Measurements from ENCODE around the gene CAPN3.

The CAPN3 gene

DNA sequence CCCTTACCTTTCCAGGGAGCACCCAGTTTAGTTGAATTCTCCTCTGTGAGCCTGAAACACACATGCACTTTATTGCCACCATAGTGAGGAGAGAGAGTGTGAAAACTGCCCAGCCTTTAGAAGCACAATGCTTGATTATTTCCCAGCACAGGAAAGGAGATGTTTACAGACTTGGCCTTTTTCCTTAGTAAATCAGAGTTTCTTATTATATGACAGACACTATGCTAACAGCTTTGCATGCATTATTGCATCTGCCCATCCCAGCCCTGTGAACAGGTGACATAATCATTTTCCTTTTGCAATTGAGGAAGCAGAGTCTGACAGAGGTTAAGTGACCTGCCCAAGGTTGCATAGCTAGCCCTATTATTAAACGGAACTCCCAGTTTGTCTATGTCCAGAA, 36.5 kb downstream of the CAPN3 start:
- Histone ChIP-seq H3K4me1 (ENCODE audit: control insufficient read depth, insufficient read depth, low read length) (no peaks in the 10 kb centered on the region), H3K27me3 (ENCODE audit: control insufficient read depth, insufficient read depth, low read length) (no peaks in the 10 kb centered on the region), H3K9me3 (replicated peaks; ENCODE audit: low read length) (no peaks in the 10 kb centered on the region), H3K9ac (ENCODE audit: low read depth, low read length) (no peak overlapping the region), H3K4me3 (ENCODE audit: low read length) (no peak overlapping the region), H3K36me3 (ENCODE audit: insufficient read depth, low read length) (no peaks in the 10 kb centered on the region), H3K4me2 (ENCODE audit: low read length) (no peak overlapping the region)

DNA sequence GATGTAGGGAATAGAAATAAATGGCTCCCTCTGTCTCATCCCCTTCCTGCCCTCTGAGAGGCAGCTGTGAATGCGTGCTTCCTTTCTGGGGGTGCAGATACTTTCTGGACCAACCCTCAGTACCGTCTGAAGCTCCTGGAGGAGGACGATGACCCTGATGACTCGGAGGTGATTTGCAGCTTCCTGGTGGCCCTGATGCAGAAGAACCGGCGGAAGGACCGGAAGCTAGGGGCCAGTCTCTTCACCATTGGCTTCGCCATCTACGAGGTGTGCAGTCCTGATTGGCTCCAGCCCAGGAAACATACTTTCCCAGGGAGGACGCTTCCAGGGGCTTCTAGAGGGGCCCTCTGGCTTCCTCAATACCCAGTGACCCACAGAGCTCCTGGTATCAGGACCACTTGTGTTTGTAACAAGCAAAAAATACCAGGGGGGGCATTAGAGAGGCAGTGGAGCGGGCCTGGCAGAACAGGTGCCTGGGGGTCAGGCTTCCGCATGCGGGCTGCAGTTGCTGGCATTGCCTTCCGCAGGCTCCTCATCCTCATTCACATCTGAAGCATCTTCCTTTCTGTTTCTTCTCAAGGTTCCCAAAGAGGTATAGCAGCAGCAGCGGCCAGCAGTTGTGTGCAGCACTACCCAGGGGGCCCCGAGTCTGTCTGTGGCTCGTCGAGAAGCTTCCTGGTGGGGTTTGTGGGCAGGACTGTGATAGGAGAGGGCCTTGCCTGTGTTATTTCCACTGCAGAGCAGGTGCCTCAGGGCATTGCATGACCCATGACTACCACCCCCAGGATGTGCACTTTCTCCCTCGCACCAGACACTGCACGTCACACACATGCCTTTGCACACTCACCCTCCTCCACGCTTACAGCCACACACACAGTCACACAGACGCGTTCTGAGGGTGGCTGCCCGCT, 42.5 kb downstream of the CAPN3 start:
- H3K4me1 ChIP-seq (ENCODE audit: control insufficient read depth, insufficient read depth, low read length) = no peaks in the 10 kb centered on the region
- H3K4me2 ChIP-seq (ENCODE audit: low read length) = no peak overlapping the region
- no peak overlapping the region for H3K9ac ChIP-seq (ENCODE audit: low read depth, low read length)
- no peaks in the 10 kb centered on the region for H3K36me3 ChIP-seq (ENCODE audit: insufficient read depth, low read length)
- no peak overlapping the region for H3K4me3 ChIP-seq (ENCODE audit: low read length)
- no peaks in the 10 kb centered on the region for H3K27me3 ChIP-seq (ENCODE audit: control insufficient read depth, insufficient read depth, low read length)
- H3K9me3 ChIP-seq (replicated peaks; ENCODE audit: low read length) = no peaks in the 10 kb centered on the region

DNA sequence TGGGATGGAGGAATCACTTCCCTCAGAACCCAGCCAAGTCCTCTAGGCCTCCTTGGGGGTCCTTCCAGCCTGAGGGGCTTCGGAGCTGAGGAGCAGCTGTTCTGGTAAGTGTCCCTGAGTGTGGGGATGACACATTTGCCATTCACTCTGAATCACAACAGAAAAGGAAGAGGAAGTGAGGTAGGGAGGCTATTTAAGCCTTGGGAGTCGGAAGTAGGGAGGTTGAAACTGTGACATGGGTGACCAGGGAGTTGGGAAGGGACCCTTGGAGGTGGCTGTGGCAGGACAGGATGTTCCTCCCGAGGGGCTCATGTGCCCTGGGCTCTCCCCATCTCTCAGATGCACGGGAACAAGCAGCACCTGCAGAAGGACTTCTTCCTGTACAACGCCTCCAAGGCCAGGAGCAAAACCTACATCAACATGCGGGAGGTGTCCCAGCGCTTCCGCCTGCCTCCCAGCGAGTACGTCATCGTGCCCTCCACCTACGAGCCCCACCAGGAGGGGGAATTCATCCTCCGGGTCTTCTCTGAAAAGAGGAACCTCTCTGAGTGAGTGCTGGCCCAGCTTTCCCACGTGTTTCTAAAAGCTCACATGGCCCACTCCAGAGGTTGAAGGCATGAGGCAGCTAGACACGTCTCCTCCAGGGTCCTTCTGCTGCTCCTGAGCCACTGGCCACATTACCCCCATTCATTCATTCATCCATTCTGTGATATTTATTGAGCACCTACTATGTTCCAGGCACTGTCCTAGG, 43.3 kb downstream of the CAPN3 start:
- H3K9ac ChIP-seq (ENCODE audit: low read depth, low read length) = no peak overlapping the region
- no peaks in the 10 kb centered on the region for H3K4me1 ChIP-seq (ENCODE audit: control insufficient read depth, insufficient read depth, low read length)
- no peaks in the 10 kb centered on the region for H3K9me3 ChIP-seq (replicated peaks; ENCODE audit: low read length)
- H3K4me3 ChIP-seq (ENCODE audit: low read length) = no peak overlapping the region
- H3K4me2 ChIP-seq (ENCODE audit: low read length) = no peak overlapping the region
- no peaks in the 10 kb centered on the region for H3K36me3 ChIP-seq (ENCODE audit: insufficient read depth, low read length)
- no peaks in the 10 kb centered on the region for H3K27me3 ChIP-seq (ENCODE audit: control insufficient read depth, insufficient read depth, low read length)

DNA sequence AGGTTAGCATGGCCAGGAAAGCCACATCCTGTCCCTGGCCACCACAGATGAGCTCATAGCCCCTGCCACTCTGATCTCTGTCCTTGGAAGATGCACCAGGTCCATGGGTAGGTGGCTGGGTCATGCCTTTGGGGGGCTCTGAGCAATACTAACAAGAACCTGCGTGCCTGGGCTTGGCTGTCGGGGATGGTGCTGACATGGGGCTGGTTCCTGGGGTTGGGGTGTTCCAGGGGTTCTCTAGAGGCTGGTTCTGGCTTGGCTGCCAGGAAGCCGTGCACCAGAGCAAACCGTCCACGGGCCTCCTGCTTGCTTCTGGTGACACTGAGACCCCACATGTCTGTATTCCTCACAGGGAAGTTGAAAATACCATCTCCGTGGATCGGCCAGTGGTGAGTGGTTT, 44.1 kb downstream of the CAPN3 start:
- H3K36me3 ChIP-seq (ENCODE audit: insufficient read depth, low read length) = no peaks in the 10 kb centered on the region
- no peak overlapping the region for H3K4me2 ChIP-seq (ENCODE audit: low read length)
- no peak overlapping the region for H3K9ac ChIP-seq (ENCODE audit: low read depth, low read length)
- H3K4me3 ChIP-seq (ENCODE audit: low read length) = no peak overlapping the region
- H3K27me3 ChIP-seq (ENCODE audit: control insufficient read depth, insufficient read depth, low read length) = no peaks in the 10 kb centered on the region
- no peaks in the 10 kb centered on the region for H3K4me1 ChIP-seq (ENCODE audit: control insufficient read depth, insufficient read depth, low read length)
- H3K9me3 ChIP-seq (replicated peaks; ENCODE audit: low read length) = no peaks in the 10 kb centered on the region

DNA sequence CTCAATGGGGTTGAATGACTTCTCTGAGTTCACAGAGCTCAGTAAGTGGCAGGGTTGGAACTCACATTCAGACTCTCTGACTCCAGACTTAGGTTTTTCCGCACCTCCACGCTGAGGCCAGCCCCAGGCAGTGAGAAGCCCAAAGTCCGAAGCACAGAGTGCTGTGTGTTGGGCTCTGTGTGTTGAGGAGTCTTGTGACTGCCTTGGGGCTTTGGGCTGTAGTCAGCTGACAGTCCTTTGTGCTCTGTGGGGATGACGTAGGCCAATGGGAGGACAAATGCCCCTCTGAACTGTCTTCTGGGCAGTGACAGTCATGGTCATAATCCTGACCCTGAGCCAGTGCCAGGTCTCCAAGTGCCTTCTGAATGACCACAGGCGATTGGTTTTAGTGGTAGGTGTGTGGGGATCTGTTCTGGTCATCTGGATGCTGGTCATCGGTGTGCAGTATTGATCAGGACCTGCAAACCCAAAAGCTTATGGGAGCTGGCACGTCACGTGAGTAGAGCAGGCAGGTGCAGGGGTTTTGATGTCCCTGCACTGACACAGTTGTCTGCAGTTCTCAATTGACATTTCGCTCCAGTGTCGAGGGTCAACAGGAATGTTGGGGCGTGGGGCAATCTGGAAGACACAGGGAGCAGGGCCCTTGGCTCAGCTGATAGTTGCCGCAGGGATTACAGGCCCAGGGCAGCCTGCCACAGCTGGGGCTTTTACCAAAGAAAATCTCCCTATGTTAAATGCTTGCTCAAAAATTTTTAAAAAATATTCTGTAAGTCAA, 45.3 kb downstream of the CAPN3 start:
- no peaks in the 10 kb centered on the region for H3K9me3 ChIP-seq (replicated peaks; ENCODE audit: low read length)
- H3K4me3 ChIP-seq (ENCODE audit: low read length) = no peak overlapping the region
- no peak overlapping the region for H3K4me2 ChIP-seq (ENCODE audit: low read length)
- no peaks in the 10 kb centered on the region for H3K36me3 ChIP-seq (ENCODE audit: insufficient read depth, low read length)
- no peaks in the 10 kb centered on the region for H3K4me1 ChIP-seq (ENCODE audit: control insufficient read depth, insufficient read depth, low read length)
- no peaks in the 10 kb centered on the region for H3K27me3 ChIP-seq (ENCODE audit: control insufficient read depth, insufficient read depth, low read length)
- H3K9ac ChIP-seq (ENCODE audit: low read depth, low read length) = no peak overlapping the region

DNA sequence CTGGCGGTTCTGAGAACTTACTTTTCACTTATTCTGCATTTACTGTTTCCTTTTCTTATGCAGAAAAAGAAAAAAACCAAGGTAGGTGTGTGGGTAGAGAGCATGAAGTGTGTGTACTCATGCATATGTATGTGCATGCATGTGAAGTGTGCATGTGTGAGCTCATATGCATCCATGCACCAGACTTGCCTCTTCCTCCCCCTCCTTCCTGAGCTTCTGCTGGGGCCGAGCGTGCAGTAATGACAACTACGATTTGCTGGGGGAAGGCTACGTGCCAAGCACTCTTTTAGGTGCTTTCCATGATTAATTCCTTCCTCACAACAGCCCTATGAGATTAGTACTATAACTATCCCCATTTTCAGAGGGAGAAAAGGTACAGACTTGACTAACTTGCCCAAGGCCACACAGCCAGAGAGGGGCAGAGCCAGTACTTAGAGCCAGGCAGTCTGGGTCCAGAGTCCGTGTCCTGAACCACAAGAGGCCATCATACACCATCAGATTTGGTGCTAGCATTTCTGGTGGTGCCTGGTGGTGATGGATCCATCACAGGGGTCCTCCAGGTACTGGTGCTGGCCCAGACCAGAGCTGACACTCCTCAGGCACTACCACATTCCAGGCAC, 46.7 kb downstream of the CAPN3 start:
- Histone ChIP-seq H3K27me3 (ENCODE audit: control insufficient read depth, insufficient read depth, low read length) (no peaks in the 10 kb centered on the region), H3K36me3 (ENCODE audit: insufficient read depth, low read length) (peaks cover 10% of the 10 kb centered on the region), H3K4me1 (ENCODE audit: control insufficient read depth, insufficient read depth, low read length) (no peaks in the 10 kb centered on the region), H3K4me2 (ENCODE audit: low read length) (no peak overlapping the region), H3K9ac (ENCODE audit: low read depth, low read length) (no peak overlapping the region), H3K4me3 (ENCODE audit: low read length) (no peak overlapping the region), H3K9me3 (replicated peaks; ENCODE audit: low read length) (no peaks in the 10 kb centered on the region)

DNA sequence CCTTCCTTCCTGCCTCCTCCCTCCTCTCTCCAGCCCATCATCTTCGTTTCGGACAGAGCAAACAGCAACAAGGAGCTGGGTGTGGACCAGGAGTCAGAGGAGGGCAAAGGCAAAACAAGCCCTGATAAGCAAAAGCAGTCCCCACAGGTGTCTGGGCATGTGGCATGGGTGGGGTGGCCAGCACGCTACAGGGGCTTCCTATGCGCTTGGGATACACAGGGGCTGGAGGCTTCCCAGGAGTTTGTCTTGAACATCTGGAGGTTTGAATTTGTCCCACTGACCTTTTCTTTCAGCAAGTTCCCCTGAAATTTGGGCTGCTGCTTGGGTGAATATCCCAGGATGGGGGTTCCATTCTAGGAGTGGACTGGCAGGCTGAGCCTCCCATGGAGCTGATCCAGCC, 48.9 kb downstream of the CAPN3 start:
- H3K36me3 ChIP-seq (ENCODE audit: insufficient read depth, low read length) = peaks cover 26% of the 10 kb centered on the region

DNA sequence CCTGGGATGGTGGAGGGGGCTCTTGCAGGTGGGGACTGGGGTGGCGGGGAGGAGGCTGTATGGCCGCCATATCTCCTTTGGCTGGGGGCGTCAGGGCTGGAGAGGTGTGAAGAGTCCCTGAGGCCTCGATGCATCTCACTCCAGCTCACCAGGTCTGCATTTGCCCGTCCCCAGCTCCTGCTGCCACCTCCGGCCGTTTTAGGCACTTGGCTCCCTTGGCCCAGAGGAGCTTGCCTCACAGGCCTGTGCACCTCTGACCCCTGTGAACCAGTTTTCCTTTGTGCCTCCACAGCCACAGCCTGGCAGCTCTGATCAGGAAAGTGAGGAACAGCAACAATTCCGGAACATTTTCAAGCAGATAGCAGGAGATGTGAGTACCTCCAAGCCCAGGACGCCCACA, 49.7 kb downstream of the CAPN3 start:
- Histone ChIP-seq H3K9me3 (replicated peaks; ENCODE audit: low read length) (no peaks in the 10 kb centered on the region), H3K9ac (ENCODE audit: low read depth, low read length) (no peak overlapping the region), H3K4me2 (ENCODE audit: low read length) (no peak overlapping the region), H3K36me3 (ENCODE audit: insufficient read depth, low read length) (peaks cover 33% of the 10 kb centered on the region), H3K4me3 (ENCODE audit: low read length) (no peak overlapping the region), H3K4me1 (ENCODE audit: control insufficient read depth, insufficient read depth, low read length) (peaks cover under 1% of the 10 kb centered on the region), H3K27me3 (ENCODE audit: control insufficient read depth, insufficient read depth, low read length) (no peaks in the 10 kb centered on the region)

More for the DNA sequence above, 48.9 kb downstream of the CAPN3 start:
- no peak overlapping the region for H3K4me2 ChIP-seq (ENCODE audit: low read length)
- H3K4me1 ChIP-seq (ENCODE audit: control insufficient read depth, insufficient read depth, low read length) = no peaks in the 10 kb centered on the region
- H3K4me3 ChIP-seq (ENCODE audit: low read length) = no peak overlapping the region
- no peaks in the 10 kb centered on the region for H3K9me3 ChIP-seq (replicated peaks; ENCODE audit: low read length)
- H3K9ac ChIP-seq (ENCODE audit: low read depth, low read length) = no peak overlapping the region
- H3K27me3 ChIP-seq (ENCODE audit: control insufficient read depth, insufficient read depth, low read length) = no peaks in the 10 kb centered on the region

DNA sequence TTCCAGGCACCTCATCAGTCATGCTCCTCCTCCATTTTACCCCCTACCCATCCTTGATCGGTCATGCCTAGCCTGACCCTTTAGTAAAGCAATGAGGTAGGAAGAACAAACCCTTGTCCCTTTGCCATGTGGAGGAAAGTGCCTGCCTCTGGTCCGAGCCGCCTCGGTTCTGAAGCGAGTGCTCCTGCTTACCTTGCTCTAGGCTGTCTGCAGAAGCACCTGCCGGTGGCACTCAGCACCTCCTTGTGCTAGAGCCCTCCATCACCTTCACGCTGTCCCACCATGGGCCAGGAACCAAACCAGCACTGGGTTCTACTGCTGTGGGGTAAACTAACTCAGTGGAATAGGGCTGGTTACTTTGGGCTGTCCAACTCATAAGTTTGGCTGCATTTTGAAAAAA, 52.6 kb downstream of the CAPN3 start:
- no peaks in the 10 kb centered on the region for H3K9me3 ChIP-seq (replicated peaks; ENCODE audit: low read length)
- H3K4me1 ChIP-seq (ENCODE audit: control insufficient read depth, insufficient read depth, low read length) = peaks cover 6% of the 10 kb centered on the region
- H3K9ac ChIP-seq (ENCODE audit: low read depth, low read length) = no peak overlapping the region
- no peak overlapping the region for H3K4me2 ChIP-seq (ENCODE audit: low read length)
- H3K36me3 ChIP-seq (ENCODE audit: insufficient read depth, low read length) = peaks cover 57% of the 10 kb centered on the region
- no peaks in the 10 kb centered on the region for H3K27me3 ChIP-seq (ENCODE audit: control insufficient read depth, insufficient read depth, low read length)
- no peak overlapping the region for H3K4me3 ChIP-seq (ENCODE audit: low read length)

DNA sequence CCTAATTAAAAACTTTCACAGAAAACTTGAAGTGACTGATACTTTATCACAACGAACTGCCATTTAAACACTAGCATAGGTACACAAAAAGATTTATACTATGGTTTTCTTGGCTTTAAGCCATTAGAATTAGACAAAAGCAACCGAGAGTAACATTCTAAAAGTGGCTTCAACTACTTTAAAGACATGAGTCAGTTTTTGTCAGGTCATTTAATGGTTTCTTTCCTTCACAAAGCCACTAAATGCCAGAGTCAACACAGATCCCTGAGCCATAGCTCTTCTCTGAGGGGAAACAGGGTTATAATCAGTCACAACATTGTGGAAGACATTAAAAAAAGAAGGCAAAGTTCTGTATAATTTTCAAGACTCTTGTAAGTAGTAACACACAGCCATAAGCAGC, 54.6 kb downstream of the CAPN3 start:
- H3K4me2 ChIP-seq (ENCODE audit: low read length) = no peak overlapping the region
- H3K27me3 ChIP-seq (ENCODE audit: control insufficient read depth, insufficient read depth, low read length) = no peaks in the 10 kb centered on the region
- peaks cover 74% of the 10 kb centered on the region for H3K36me3 ChIP-seq (ENCODE audit: insufficient read depth, low read length)

DNA sequence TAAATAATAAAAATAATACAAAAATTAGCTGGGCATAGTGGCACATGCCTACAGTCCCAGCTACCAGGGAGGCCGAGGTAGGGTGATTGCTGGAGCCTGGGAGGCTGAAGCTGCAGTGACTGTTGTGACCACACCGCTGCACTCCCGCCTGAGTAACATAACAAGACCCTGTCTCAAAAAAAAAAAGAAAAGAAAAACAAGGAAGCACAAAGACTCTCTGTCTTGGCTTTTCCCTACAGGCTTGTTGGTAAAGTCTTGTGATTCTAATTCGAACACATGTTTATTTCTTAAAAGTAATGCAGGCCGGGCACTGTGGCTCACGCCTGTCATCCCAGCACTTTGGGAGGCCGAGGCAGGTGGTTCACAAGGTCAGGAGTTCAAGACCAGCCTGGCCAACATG, 60.1 kb downstream of the CAPN3 start:
- peaks cover 2% of the 10 kb centered on the region for H3K4me1 ChIP-seq (ENCODE audit: control insufficient read depth, insufficient read depth, low read length)
- no peaks in the 10 kb centered on the region for H3K27me3 ChIP-seq (ENCODE audit: control insufficient read depth, insufficient read depth, low read length)
- H3K9ac ChIP-seq (ENCODE audit: low read depth, low read length) = no peak overlapping the region
- no peak overlapping the region for H3K4me2 ChIP-seq (ENCODE audit: low read length)
- no peak overlapping the region for H3K4me3 ChIP-seq (ENCODE audit: low read length)
- H3K36me3 ChIP-seq (ENCODE audit: insufficient read depth, low read length) = peaks cover 83% of the 10 kb centered on the region
- H3K9me3 ChIP-seq (replicated peaks; ENCODE audit: low read length) = no peaks in the 10 kb centered on the region

More for the DNA sequence above, 54.6 kb downstream of the CAPN3 start:
- Histone ChIP-seq H3K9me3 (replicated peaks; ENCODE audit: low read length) (no peaks in the 10 kb centered on the region), H3K4me3 (ENCODE audit: low read length) (no peak overlapping the region), H3K4me1 (ENCODE audit: control insufficient read depth, insufficient read depth, low read length) (peaks cover 6% of the 10 kb centered on the region), H3K9ac (ENCODE audit: low read depth, low read length) (no peak overlapping the region)
